ENCODE data around the gene ACADSB.

The ACADSB gene

GRCh38 chr10:123008355-123009104 lies at the start of gene ACADSB, which contains the start of gene IKZF5:
TSS of gene ACADSB (plus strand) at chr10:123009006. CDS start at chr10:123009030, 24 bp downstream.
TSS of gene IKZF5 (minus strand) at chr10:123008795. CDS start at chr10:122998625, 10,170 bp downstream.
- peak; percentile 85 for DNase-seq

- DNase-seq = no peak
Observed at GRCh38 chr10:122962405-122962804, 46.4 kb upstream of the ACADSB start.

GRCh38 chr10:122966879-122967278 lies 41.9 kb upstream of the ACADSB start:
- DNase-seq = no peak

- no peak for DNase-seq
Observed at GRCh38 chr10:122968698-122969097, 40.1 kb upstream of the ACADSB start.

- no peak for DNase-seq
Observed at GRCh38 chr10:122974023-122974422, 34.8 kb upstream of the ACADSB start.

GRCh38 chr10:122974543-122975064 lies 34.2 kb upstream of the ACADSB start:
- no peak for DNase-seq

- peak; percentile 70 for DNase-seq
Observed at GRCh38 chr10:122980209-122981065, 28.4 kb upstream of the ACADSB start, which contains the start of gene PSTK. TSS of gene PSTK (plus strand) at chr10:122980401. CDS start at chr10:122980480, 79 bp downstream.

GRCh38 chr10:122981066-122981464 lies 27.7 kb upstream of the ACADSB start:
- DNase-seq = no peak

- DNase-seq = no peak
Observed at GRCh38 chr10:122983898-122984297, 24.9 kb upstream of the ACADSB start.

- DNase-seq = no peak
Observed at GRCh38 chr10:122984708-122985107, 24.1 kb upstream of the ACADSB start.

- DNase-seq = no peak
Observed at GRCh38 chr10:122986335-122986734, 22.5 kb upstream of the ACADSB start.

GRCh38 chr10:122988501-122988900 lies 20.3 kb upstream of the ACADSB start:
- no peak for DNase-seq

GRCh38 chr10:122990278-122990677 lies 18.5 kb upstream of the ACADSB start:
- no peak for DNase-seq

GRCh38 chr10:122992031-122992585 lies 16.7 kb upstream of the ACADSB start:
- no peak for DNase-seq

GRCh38 chr10:122993797-122994336 lies 14.9 kb upstream of the ACADSB start:
- DNase-seq = no peak

GRCh38 chr10:122995936-122996335 lies 12.9 kb upstream of the ACADSB start:
- no peak for DNase-seq

- no peak for DNase-seq
Observed at GRCh38 chr10:122997864-122998263, 10.9 kb upstream of the ACADSB start.

- no peak for DNase-seq
Observed at GRCh38 chr10:122998360-122998917, 10.4 kb upstream of the ACADSB start.

GRCh38 chr10:122998934-122999333 lies 9.9 kb upstream of the ACADSB start:
- DNase-seq = no peak

- peak; percentile 11 for DNase-seq
Observed at GRCh38 chr10:122999347-122999746, 9.5 kb upstream of the ACADSB start.

- no peak for DNase-seq
Observed at GRCh38 chr10:123000155-123000554, 8.7 kb upstream of the ACADSB start.

GRCh38 chr10:123001370-123001769 lies 7.4 kb upstream of the ACADSB start:
- no peak for DNase-seq

GRCh38 chr10:123004298-123004697 lies 4.5 kb upstream of the ACADSB start:
- DNase-seq = no peak

Measured in NCI-H774 (cell line).